ENCODE measurements around the gene NDC1. TPM values are rescaled to one million over a fixed set of nuclear protein-coding genes. Genes with fewer than 3 reads are reported as not detected.

Gene NDC1
- polyA plus RNA-seq: 10.4 and 11.6 TPM in 2 replicates

GRCh38 chr1:53837924-53838653, at the start of gene NDC1:
Gene NDC1, minus strand, starts transcription at chr1:53838296. Its CDS starts 35 bp downstream, at chr1:53838261.

GRCh38 chr1:53739109-53739681, 98.9 kb downstream of the NDC1 start, which contains the start of gene GLIS1:
Gene GLIS1, minus strand, starts transcription at chr1:53739164. Its CDS starts 1,100 bp downstream, at chr1:53738064.

Other genes with a start within 250 kb of the NDC1 start
- not detected in 2 replicates for gene GLIS1, start 99.1 kb downstream of the NDC1 start, polyA plus RNA-seq
- 17.1 and 35.4 TPM in 2 replicates for gene YIPF1, start 51.5 kb upstream of the NDC1 start, polyA plus RNA-seq
- not detected in 2 replicates for gene DIO1, start 55.9 kb upstream of the NDC1 start, polyA plus RNA-seq
- 88.2 and 121 TPM in 2 replicates for gene IFT25, start 107.4 kb upstream of the NDC1 start, polyA plus RNA-seq
- gene LRRC42, start 108.1 kb upstream of the NDC1 start, polyA plus RNA-seq: 10.0 and 13.0 TPM in 2 replicates
- gene LDLRAD1, start 179.9 kb upstream of the NDC1 start, polyA plus RNA-seq: not detected in 2 replicates
- 431 and 436 TPM in 2 replicates for gene TMEM59, start 214.9 kb upstream of the NDC1 start, polyA plus RNA-seq
- 2.9 and 3.5 TPM in 2 replicates for gene TCEANC2, start 215.3 kb upstream of the NDC1 start, polyA plus RNA-seq

Data from Purkinje cell (primary cell).